HG02852 (cell line): ENCODE measurements around the gene STK33.
"Not testable (repeated sequence)": the region's sequence is repeated elsewhere in the genome, so short reads cannot be mapped to it uniquely, and the experiment has no call there.

Experiments used
- ATAC-seq: cut with Tn5 transposase; IDR thresholded peaks from one replicate; pipeline ENCODE4 v1.9.1; 2021; ENCODE audit warnings: mild to moderate bottlenecking, moderate library complexity; ENCODE audit not compliant: unreplicated experiment

Gene STK33

GRCh38 chr11:8545698-8546366, 48.2 kb downstream of the STK33 start:
- ATAC-seq, result no peak

GRCh38 chr11:8544807-8545206, 49.2 kb downstream of the STK33 start:
- no peak for ATAC-seq

DNA sequence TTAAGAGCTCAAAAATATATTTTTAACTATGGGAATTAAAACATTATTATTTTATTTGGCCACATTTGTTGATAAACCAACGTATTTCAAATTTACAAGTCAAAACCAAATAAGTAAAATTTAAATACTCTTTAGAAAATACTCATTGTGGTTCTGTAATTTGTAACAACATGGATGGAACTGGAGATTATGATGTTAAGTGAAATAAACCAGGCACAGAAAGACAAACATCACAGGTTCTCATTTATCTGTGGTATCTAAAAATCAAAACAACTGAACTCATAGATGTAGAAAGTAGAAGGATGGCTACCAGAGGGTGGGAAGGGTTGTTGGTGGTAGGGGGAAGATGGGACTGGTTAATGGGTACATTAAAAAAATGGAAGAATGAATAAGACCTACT, 50.8 kb downstream of the STK33 start:
- no peak for ATAC-seq

DNA sequence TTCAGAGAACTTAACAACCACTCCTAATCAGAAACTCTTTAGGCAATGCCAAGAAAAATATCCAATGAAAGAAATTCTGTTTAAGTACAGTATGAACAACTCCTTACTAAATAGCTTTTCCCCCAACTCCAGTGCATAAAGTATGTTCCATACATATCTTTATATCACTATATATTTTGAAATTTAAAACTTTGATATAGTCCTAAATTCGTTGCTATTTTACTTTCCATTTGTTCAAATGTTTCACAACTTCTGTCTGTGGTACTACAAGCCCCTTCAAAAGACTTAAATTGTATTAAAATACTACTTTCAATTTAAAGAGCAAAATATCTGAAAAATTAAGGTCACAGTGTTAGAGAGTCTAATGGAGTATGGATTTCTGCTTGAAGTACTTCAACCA, 52.6 kb downstream of the STK33 start:
- no peak for ATAC-seq

- peak; percentile 70 for ATAC-seq
Observed at GRCh38 chr11:8533332-8533731, 60.7 kb downstream of the STK33 start.

- peak; percentile 74 for ATAC-seq
Observed at GRCh38 chr11:8532475-8532874, 61.6 kb downstream of the STK33 start.

DNA sequence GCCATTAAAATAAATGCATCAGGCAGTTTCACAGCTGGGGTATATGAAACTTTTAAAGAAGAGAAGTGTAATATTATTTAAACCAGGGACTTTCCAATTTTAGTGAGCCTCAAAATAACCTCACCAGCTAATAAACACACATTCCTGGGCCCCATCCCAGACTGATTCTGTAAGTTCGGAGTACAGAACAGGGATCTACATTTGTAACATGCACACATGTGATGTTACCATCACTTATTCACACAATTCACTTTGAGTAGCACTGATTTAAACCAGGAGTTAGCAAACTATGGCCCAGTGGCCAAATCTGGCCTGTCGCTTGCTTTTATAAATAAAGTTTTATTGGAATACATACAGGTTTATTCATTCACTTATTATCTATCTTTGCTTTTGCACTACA, 62.0 kb downstream of the STK33 start:
- ATAC-seq, result peak; percentile 21

- no peak for ATAC-seq
Observed at GRCh38 chr11:8531312-8531711, 62.7 kb downstream of the STK33 start.

DNA sequence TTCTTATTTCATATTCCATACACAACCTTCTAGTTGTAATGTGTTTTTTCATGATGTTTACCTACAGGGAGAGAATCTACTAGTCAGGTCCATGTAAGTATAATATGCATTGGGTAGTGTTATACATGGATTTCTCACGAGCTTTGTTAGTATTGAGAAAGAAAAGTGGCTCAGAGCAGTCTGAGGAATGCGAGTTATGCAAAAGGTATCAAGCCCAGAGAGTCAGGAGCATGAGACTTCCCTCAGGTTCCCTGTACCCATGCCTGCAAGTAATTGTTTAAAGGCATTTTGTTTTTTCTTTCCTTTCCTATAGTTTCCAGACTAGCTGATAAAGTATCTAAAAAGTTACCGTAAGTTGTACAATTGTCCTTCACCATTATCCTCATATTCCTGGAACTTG, 66.1 kb downstream of the STK33 start:
- no peak for ATAC-seq

GRCh38 chr11:8523396-8523795, 70.6 kb downstream of the STK33 start:
- no peak for ATAC-seq

- no peak for ATAC-seq
Observed at GRCh38 chr11:8512547-8512946, 81.5 kb downstream of the STK33 start.

- no peak for ATAC-seq
Observed at GRCh38 chr11:8503910-8504364, 90.1 kb downstream of the STK33 start.

- ATAC-seq, result no peak
Observed at GRCh38 chr11:8501836-8502235, 92.2 kb downstream of the STK33 start.

- ATAC-seq, result no peak
Observed at GRCh38 chr11:8488395-8488794, 105.6 kb downstream of the STK33 start.

DNA sequence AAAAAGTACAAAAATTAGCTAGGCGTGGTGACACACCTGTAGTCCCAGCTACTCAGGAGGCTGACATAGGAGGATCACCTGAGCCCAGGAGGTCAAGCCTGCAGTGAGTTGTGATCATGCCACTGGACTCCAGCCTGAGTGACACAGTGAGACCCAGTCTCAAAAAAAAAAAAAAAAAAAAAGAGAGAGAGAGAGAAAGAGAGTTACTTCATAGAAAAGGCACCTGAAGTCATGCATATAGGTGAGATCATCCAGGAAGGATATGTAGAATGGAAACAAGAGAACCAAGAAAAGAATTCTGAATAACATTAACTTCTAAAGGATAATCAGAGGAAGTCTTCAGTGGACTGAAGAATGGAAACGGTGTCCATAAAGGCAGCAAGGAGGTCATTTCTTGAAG, 106.8 kb downstream of the STK33 start:
- no peak for ATAC-seq

DNA sequence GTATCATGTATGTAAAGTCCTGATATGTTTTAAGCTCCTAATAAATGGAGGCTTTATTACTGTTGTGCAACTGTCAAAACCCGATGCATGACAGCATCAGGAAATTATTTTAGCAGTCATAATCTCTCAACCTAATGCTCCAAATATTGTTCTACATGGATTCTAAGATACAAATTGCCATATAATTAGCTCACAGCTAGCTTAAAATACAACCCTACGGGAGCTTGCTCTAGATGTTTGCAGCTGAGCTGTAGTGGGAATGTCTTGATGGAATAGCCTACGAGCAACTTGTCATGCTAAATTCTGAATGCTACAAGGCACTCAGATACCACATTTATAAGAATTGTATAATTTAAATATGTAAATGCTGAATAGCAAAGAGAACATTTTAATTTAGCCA, 109.8 kb downstream of the STK33 start:
- no peak for ATAC-seq

- no peak for ATAC-seq
Observed at GRCh38 chr11:8480858-8481257, 113.2 kb downstream of the STK33 start.

GRCh38 chr11:8477680-8478079, 116.3 kb downstream of the STK33 start:
- peak; percentile 95 for ATAC-seq

DNA sequence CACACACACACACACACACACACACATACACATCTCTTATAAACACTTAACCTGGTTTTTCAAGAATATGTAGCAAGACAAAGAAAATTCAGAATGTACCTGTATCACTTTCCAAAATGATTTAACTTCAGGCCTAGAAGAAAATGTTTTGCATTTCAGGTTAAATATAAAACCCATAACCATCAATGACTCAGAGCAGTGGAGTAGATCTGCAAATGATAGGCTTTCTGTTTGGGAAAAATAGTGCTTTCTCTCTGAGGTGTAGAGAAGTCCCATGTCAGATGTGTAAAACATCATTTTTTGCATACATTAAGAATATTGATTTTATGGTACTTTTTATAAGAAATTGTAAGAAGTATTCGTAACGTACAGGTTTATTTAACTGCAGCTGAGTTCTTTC, 116.9 kb downstream of the STK33 start:
- no peak for ATAC-seq

- not testable (repeated sequence) for ATAC-seq
Observed at GRCh38 chr11:8467806-8468205, 126.2 kb downstream of the STK33 start.

DNA sequence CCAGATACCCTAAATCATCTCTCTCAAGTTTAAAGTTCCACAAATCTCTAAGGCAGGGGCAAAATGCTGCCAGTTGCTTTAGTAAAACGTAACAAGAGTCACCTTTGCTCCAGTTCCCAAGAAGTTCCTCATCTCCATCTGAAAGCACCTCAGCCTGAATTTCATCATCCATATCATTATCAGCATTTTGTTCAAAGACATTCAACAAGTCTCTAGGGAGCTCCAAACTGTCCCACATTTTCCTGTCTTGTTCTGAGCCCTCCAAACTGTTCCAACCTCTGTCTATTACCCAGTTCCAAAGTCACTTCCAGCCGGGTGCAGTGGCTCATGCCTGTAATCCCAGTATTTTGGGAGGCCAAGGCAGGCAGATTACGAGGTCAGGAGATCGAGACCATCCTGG, 126.7 kb downstream of the STK33 start:
- ATAC-seq, result not testable (repeated sequence)

- not testable (repeated sequence) for ATAC-seq
Observed at GRCh38 chr11:8466884-8467283, 127.1 kb downstream of the STK33 start.

- no peak for ATAC-seq
Observed at GRCh38 chr11:8459711-8460399, 134.2 kb downstream of the STK33 start.
